AG08395 (cell line): ENCODE results near the gene SHB.

Experiments used
- DNase-seq: peaks from one replicate; pipeline ENCODE4 v3.0.0; 2012; ENCODE audit warnings: mixed read lengths, low spot score

Gene SHB

GRCh38 chr9:37935096-37935495 is 133.9 kb downstream of the SHB start:
- no peak for DNase-seq

DNA sequence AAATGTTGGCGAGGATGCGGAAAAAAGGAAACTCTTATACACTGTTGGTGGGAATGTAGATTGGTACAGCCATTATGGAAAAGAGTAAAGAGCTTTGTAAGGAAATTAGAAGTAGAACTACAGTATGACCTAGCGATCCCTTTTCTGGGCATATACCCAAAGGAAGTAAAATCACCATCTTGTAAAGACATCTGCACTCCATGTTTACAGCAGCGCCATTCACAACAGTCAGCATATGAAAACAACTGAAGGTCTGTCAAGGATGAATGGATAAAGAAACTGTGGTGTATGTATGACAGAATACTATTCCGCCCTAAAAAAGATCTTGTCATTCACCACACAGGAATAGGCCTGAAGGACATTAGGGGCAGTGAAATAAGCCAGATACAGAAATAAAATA is 137.4 kb downstream of the SHB start:
- no peak for DNase-seq

GRCh38 chr9:37929441-37929895 is 139.6 kb downstream of the SHB start:
- no peak for DNase-seq

DNA sequence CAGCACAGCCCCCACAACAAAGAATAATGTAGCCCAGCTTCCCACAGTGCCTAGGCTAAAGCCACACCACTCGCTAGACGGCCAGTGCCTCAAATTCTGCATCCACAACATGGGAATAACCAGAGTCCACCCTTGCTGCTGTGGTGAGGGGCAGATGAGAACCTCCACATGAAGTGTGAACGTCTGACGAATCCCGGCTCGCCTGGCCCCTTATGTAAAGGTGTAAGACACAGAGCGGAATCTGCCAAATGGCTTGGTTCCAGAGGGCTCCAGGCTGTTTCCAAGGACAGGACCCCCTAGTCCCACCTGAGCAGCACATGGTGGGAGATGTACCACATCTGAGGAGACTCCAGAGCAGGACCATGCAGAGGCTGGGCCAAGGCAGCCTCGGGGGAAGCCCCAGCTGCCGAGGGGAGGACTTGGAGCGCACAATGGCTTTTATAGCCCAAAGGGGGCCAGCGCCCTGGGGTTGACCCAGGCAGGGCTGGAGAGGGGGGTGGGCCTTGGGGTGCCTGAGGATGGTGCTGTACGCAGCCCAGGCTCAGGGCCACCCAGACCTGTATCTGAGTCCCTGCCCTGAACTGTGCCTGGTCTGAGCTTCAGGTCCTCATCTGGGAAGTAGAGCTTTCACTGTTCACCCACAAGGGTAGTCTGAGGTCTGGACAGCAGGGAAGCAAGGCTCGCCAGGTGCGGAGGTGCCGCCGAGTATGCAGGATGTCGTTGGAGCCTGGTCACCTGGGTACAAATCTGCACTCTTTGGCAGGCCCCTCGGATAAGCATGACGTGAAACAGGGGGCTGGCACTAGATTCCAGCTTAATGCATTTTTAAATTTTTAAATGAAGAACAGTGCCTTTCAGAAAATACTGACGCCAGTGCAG is 140.2 kb downstream of the SHB start:
- DNase-seq = no peak

DNA sequence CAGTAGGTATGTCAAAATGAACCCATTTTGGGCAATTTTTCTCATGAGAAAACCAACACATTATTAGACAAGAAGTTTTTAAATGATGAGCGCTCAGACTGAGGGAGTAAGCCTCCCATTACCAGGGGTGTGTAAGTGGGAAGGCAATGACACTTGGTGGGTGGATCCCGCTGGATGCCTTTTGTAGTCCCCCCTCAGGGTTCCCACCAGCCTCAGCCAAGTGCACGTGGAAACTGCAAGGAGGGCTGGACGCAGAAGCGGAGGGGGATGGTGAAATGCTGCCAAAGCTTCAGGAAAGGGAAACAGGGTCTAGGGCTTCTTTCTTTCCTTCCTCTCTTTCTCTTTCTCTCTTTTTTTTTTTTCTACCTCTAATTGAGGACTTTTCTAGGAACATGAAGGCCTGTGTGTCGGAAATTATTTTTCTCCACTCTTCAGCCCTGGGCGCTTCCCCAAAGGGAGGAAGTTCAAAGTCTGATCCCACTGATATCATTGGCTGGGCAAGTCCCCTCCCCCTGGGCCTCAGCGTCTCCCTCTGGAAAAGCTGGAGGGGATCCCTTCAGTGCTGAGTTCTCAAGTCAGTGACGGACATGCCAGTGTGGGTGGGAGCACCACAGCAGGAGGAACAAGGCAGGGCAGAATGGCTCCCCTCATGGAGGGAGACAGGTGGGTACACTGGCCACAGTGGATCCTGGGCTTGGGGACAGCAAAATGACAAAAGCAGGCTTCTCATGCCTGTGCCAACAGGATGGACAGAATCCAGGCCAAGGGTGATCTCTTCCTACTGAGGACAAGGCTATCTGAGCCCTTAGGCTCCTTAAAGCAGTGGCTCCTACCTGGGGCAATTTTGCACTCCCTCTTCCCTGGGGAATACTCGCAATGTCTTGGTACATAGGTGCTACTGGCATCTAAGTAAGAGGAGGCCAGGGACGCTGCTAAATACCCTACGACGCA is 141.2 kb downstream of the SHB start:
- DNase-seq = no peak

DNA sequence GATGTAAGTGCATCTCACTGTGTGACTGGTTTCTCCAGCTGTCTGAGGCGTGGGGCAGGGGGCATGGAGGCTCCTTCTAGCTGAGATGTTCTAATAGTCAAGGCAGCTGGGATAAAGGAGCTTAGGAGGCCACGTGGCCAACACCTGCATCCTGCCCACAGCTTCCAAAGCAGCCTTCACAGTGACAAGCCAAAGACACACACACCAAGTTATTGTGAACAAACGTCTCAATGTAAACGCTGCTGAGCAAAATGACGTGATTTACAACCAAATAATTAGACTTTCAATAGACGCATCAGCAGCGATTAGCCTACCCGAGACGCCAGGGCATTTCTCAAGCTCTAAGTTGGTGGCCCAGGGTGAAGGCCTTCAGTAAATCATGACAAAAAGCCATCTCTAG is 141.9 kb downstream of the SHB start:
- DNase-seq = no peak

GRCh38 chr9:37926737-37927118 is 142.3 kb downstream of the SHB start:
- DNase-seq = no peak

DNA sequence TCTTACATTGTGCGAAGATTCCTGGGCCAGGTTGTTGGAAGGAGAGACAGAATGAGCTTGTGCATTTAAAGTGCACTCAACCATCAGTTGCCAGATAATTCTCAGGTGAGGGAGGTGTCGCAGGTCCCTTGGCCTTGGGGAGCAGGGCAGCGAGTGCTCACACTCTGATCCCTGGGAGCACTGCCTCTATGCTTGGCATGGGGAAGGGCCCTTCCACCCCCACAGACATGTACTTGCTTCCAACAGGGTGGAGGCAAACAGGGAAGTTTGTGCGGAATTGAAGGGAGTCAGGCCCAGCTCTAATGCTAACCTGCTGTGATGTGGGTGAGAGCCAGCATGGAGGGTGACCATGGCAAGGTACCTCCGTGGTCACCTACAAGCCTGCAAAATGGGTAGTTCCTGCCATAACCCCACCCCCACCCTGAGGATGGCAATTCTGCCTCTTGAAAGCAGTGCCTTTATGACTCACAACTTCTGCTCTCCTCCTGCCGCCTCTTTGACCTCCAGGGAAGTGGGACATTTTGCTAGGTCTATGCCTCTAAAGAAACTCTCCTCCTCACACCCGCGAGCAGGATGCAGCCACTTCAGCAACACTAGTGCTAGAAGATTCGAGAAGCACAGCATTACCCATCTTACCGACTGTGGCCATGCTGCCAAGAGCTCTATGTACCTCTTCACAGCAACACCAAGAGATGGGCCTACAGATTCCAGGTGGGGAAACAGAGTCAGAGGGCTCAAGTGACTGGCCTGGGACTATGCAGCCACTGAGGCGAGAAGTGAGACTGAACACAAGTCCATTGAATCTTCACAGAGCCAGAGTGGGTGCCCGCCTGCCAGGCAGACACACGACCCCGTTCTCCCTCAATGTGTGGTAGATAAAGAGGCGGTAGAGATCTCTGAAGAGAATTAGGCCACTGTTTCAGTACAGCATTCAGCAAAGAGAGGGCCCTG is 143.0 kb downstream of the SHB start:
- DNase-seq = no peak

DNA sequence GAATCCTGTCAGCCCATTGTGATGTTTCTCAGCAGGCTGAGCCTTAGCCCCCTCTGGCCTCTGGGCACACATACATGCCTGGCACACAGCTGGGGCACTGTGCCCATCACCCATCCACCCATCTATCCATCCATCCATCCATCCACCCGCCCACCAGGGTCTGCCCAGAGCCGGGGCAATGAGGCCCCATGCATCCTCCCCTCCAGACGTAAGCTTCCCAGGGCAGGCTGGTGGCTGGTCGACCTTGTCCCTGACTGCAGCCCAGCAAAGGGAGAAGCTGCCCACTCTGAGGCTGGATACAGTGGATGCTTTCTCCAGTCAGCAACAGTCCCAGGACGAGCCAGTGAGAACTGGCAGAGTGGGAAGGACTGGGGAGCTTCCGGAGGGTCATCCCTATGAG is 144.0 kb downstream of the SHB start:
- DNase-seq = no peak

DNA sequence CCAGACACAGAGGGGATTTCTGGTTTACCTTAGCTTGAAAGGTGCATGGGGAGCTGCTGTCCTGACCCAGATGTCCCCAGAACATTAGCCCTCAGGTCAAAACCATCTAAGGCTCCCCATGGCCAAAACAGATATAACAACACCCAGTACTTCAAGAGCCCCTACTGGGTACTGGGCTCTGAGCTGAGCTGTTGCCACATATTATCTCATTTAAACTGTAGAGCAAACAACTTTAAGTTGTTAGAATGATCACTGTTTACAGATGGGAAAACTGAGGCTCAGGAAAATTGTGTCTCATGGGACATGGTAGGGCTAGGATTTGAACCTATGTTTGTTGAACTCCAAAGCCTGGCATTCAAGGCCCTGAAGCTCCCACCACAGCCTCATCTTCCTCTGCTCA is 144.5 kb downstream of the SHB start:
- DNase-seq = no peak

DNA sequence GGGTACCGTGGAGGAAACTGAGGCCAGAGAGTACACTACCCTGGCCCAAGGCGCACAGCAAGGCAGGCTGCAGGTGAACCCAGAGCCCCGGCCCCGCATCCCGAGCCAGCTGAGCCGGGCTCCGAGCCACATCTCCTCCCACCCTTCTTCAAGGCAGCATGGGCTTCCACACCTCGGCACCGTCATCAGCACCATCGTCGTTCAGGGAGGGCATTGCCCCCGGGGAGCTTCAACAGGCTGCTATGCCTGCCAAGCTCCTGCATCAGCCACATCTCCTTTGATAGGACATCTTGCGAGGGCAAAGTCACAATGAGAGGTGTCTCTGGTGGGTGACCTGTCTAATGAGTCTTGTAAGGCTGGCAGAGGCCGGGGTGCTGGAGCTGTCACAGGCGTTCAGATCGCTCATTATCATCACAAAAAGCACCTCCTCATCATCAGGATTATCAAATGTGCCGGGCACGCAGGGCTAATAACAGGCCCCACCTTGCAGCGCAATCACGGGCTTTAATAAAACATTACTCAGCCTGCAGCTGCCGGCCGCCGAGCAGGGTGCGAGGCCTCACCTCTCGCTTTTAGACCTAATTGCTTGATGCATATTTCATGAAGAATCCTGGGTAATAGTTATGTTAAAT is 145.1 kb downstream of the SHB start:
- DNase-seq = no peak

GRCh38 chr9:37923118-37923795 is 145.8 kb downstream of the SHB start:
- DNase-seq = no peak

DNA sequence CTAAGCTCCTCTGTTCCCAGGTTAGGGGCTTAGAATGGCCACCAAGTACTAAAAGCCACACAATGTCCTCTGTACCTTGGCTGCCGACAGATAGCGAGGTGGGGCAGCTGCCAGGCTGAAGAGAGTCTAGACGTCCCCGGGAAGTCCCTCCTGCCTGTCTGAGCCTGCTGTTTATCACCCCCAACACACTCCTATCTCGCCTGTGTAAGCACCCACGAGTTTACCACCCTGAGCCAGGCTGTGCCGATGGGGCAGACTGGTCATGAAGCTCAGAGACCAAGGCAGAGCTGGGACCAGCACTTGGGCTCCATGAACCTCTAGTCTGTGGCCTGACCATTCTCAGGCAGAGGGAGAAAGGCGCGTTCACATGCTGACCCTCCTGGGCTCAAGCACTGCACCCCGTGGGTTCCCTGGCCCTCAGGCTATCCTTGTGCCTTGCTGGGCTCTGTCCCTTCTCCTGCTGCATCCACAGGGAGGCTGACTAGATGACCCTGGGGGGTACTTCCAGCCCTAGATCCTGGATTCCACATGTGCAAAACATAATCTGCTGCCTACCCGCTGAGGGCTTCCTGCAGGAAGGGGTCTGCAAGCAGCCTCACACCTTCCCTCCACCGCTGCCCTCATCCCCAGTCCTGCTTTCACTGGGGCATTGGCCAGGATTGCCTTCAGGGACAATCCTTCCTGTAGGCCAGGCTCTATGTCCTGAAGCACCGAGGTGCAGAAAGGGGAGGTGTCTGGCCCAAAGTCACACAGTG is 146.5 kb downstream of the SHB start:
- no peak for DNase-seq

DNA sequence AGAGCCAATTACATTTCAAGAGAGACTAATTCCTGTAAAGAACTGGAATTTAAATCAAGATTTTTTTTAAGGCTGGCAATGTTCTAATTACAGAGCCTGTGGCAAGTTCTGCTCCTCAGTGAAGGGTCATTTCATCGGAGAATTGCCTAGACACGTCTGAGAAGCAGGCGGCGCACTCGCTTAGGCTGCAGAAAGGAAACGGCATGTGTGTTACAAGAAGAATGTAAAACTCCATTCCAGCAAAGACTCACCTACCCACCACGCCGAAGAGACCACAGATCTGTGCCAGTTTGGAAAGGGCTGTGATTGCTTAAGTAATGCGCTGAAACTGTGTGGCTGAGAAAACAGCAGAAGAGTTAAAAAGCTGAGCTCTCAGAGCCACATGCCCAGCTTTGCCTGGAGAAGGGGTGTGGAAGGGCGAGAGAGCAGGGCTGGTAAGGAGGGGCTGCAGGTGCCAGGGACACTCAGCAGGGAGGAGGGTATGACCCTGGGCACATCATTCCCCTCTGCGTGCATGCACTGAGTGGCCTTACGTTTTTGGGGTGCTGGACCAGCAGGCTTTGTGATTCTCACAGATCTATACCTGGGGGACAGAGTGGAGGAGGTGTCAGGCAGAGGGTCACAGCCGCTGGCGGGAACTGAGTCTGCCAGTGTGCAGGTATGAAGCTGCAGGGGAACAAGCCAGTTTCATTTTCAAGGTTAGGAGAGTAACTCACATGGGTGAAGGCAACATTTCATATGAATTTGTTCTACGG is 147.3 kb downstream of the SHB start:
- no peak for DNase-seq

- DNase-seq = no peak
Observed at GRCh38 chr9:37921168-37921510, 147.9 kb downstream of the SHB start.

- DNase-seq = no peak
Observed at GRCh38 chr9:37920471-37921167, 148.4 kb downstream of the SHB start.

GRCh38 chr9:37919956-37920335 is 149.1 kb downstream of the SHB start:
- DNase-seq = no peak

GRCh38 chr9:37919246-37919955 is 149.6 kb downstream of the SHB start:
- no peak for DNase-seq
